Endothelial cell of umbilical vein (primary cell): ENCODE results near the gene ACTR2. TPM values are rescaled to one million over a fixed set of nuclear protein-coding genes. Genes with fewer than 3 reads are reported as not detected.

Source experiments
- BruUV-seq: library from RNA; stranded (reverse); fragments of 400-500 nt; replicated peaks from 2 replicates; lab custom pipeline; 2021; lab: Mats Ljungman, UMichigan
- CTCF ChIA-PET: fragments of 300-600, 350-600 bp; sonication (Branson Sonifier 250); formaldehyde crosslinking; loops from one replicate; lab custom pipeline; 2021; ENCODE audit warnings: antibody characterized with exemption, inconsistent platforms; lab: Charles Lee
- POLR2A ChIA-PET: fragments of 300-600, 350-600 bp; sonication (Branson Sonifier 250); formaldehyde crosslinking; loops from one replicate; lab custom pipeline; 2021; ENCODE audit warnings: antibody characterized with exemption, inconsistent platforms; lab: Charles Lee
- DNase-seq: peaks from one replicate; pipeline ENCODE4 v3.0.0-alpha.2; 2011; ENCODE audit warnings: low read depth, low spot score
- FAIRE-seq: peaks from 2 replicates; lab custom pipeline; 2011; peaks lifted over from hg19 to GRCh38; lab: Jason Lieb, UNC
- H2AFZ ChIP-seq: 2 replicates; pipeline ENCODE4 v1.6.0; 2012; ENCODE audit warnings: low read depth, low read length, control low read depth, inconsistent platforms
- H3K27ac ChIP-seq: 2 replicates; pipeline ENCODE4 v1.5.1; 2011; ENCODE audit warnings: low read depth, mild to moderate bottlenecking, control low read depth, low read length, moderate library complexity; ENCODE audit not compliant: insufficient read depth
- H3K27me3 ChIP-seq, 2 experiments: 2 replicates each; pipeline versions ENCODE4 v1.6.0 to v1.6.1; 2011; ENCODE audit warnings: low read length in 2 of 2, mixed read lengths in 1 of 2; ENCODE audit not compliant: control insufficient read depth in 2 of 2, insufficient read depth in 2 of 2
- H3K36me3 ChIP-seq, 2 experiments: 2 replicates in 1 of 2; 3 replicates in 1 of 2; pipeline ENCODE4 v1.5.1; 2011; ENCODE audit warnings: low read length in 2 of 2, mild to moderate bottlenecking in 1 of 2, moderate library complexity in 1 of 2; ENCODE audit not compliant: control insufficient read depth in 2 of 2, insufficient read depth in 2 of 2; ENCODE audit errors: extremely low read depth in 1 of 2
- H3K4me1 ChIP-seq: 3 replicates; pipeline ENCODE4 v1.5.1; 2011; ENCODE audit warnings: mild to moderate bottlenecking, low read length; ENCODE audit not compliant: control insufficient read depth, insufficient read depth; ENCODE audit errors: extremely low read depth
- H3K4me2 ChIP-seq: 2 replicates; pipeline ENCODE4 v1.6.1; 2011; ENCODE audit warnings: low read length, control low read depth, mixed read lengths; ENCODE audit not compliant: insufficient read depth
- H3K4me3 ChIP-seq, 3 experiments: fragments of 200-600 bp in 1 of 3; sonication (generic), shearing (Covaris generic) in 1 of 3; replicated peaks in 1 of 3; 2 replicates each; pipeline ENCODE4 v1.5.1; 2011 to 2016; ENCODE audit warnings: control low read depth in 3 of 3, low read length in 3 of 3, mild to moderate bottlenecking in 2 of 3, inconsistent platforms in 1 of 3, low read depth in 1 of 3, moderate library complexity in 1 of 3; ENCODE audit not compliant: insufficient read depth in 1 of 3
- H3K79me2 ChIP-seq: 2 replicates; pipeline ENCODE4 v1.6.0; 2012; ENCODE audit warnings: low read length, inconsistent platforms; ENCODE audit not compliant: control insufficient read depth, insufficient read depth
- H3K9ac ChIP-seq: replicated peaks from 2 replicates; pipeline ENCODE3; 2011; ENCODE audit warnings: low read length, control low read depth; ENCODE audit not compliant: insufficient read depth; ENCODE audit errors: extremely low read depth
- H3K9me1 ChIP-seq: replicated peaks from 3 replicates; pipeline ENCODE4 v1.6.0; 2011; ENCODE audit warnings: mild to moderate bottlenecking, low read length; ENCODE audit not compliant: control insufficient read depth, insufficient read depth; ENCODE audit errors: extremely low read depth
- H3K9me3 ChIP-seq: replicated peaks from 2 replicates; pipeline ENCODE4 v1.5.1; 2012; ENCODE audit warnings: low read length, inconsistent platforms; ENCODE audit not compliant: control insufficient read depth, insufficient read depth
- H4K20me1 ChIP-seq: replicated peaks from 2 replicates; pipeline ENCODE3; 2011; ENCODE audit warnings: mild to moderate bottlenecking, low read length; ENCODE audit not compliant: control insufficient read depth, insufficient read depth; ENCODE audit errors: extremely low read depth
- EZH2 ChIP-seq: IDR thresholded peaks from 2 replicates; pipeline ENCODE4 v1.6.1; 2012; ENCODE audit warnings: borderline replicate concordance, low read depth, mild to moderate bottlenecking, moderate library complexity, low read length, inconsistent platforms; ENCODE audit not compliant: severe bottlenecking
- FOS ChIP-seq: IDR thresholded peaks from 2 replicates; pipeline ENCODE4 v1.6.1; 2011; ENCODE audit warnings: mild to moderate bottlenecking, low read length, moderate library complexity, borderline replicate concordance; ENCODE audit not compliant: insufficient read depth
- GATA2 ChIP-seq: IDR thresholded peaks from 2 replicates; pipeline ENCODE4 v1.7.0; 2011; ENCODE audit warnings: low read depth, mild to moderate bottlenecking, moderate library complexity, mixed read lengths, low read length; ENCODE audit not compliant: insufficient read length, insufficient read depth
- MAX ChIP-seq: IDR thresholded peaks from 2 replicates; pipeline ENCODE4 v1.6.1; 2011; ENCODE audit not compliant: insufficient read depth, insufficient read length
- dilution Hi-C: fragments of 300-500 bp; cut with MboI; formaldehyde crosslinking; loops from one replicate; pipeline ENCODE4 v1.15.0; 2019; ENCODE audit warnings: low sequenced_read_pairs; ENCODE audit not compliant: extremely low pct_ligation_motif_present
- intact Hi-C: fragments of 100-400 bp; cut with micrococcal nuclease; formaldehyde crosslinking; loops from one replicate; pipeline ENCODE4 v1.10.0; 2022
- polyA plus RNA-seq, 4 experiments: library from polyadenylated mRNA; depleted of rRNA in 3 of 4; stranded (reverse) in 3 of 4; unstranded in 1 of 4; fragments of >200 nt; gene quantifications; 2 replicates each; pipeline versions ENCODE4 v1.2.1 to v1.2.3, GENCODE V29; 2011 to 2012; ENCODE audit warnings: missing spikeins in 1 of 4
- total RNA-seq: library from RNA; stranded (reverse); gene quantifications from 2 replicates; pipeline ENCODE4 v1.2.3, GENCODE V29; 2021
- TF ChIP-seq, protein P1 (sequence below), 2 donors: IDR thresholded peaks; 1 replicate in 1 of 2; 2 replicates in 1 of 2; pipeline ENCODE4 v1.5.1; 2011; ENCODE audit warnings: low read length in 2 of 2, mild to moderate bottlenecking in 2 of 2, moderate library complexity in 2 of 2, control low read depth in 1 of 2, inconsistent platforms in 1 of 2, low read depth in 1 of 2; ENCODE audit not compliant: insufficient read depth in 1 of 2; ENCODE audit errors: extremely low read depth in 1 of 2

ACTR2 gene
- total and polyA plus RNA-seq, 2 donors (not counting 3 experiments of a cell fraction or from before 2014, with no cell fraction given), result 48.7 to 287 TPM

- Histone ChIP-seq H3K9me1 (no peaks in the 10 kb centered on the region), H3K4me2 (peak overlapping the region; percentile 47), H3K4me1 (peaks cover 27% of the 10 kb centered on the region), H3K36me3 (peaks cover 0 to 2% of the 10 kb centered on the region in 2 experiments), H3K27ac (no peak overlapping the region), H3K79me2 (peaks cover 98% of the 10 kb centered on the region), H3K27me3 (no peaks in the 10 kb centered on the region), H3K9ac (no peak overlapping the region), H3K9me3 (no peaks in the 10 kb centered on the region), H3K4me3 (no peak overlapping the region), H2AFZ (no peak overlapping the region), H4K20me1 (peaks cover 12% of the 10 kb centered on the region)
- dilution Hi-C loops, result no loop called here
- POLR2A ChIA-PET, result no interaction called here
- no peak for FAIRE-seq
- BruUV-seq, result no TSS peak
- DNase-seq, result peak; percentile 19
- intact Hi-C loops, result no loop called here
- CTCF ChIA-PET, result interaction anchor here (1.2 kb wide), 1 partner anchor 315 kb away, joined by 3 read pairs; no protein-coding TSS in a partner anchor
- no peak for TF ChIP-seq MAX
- TF ChIP-seq, protein P1, sequence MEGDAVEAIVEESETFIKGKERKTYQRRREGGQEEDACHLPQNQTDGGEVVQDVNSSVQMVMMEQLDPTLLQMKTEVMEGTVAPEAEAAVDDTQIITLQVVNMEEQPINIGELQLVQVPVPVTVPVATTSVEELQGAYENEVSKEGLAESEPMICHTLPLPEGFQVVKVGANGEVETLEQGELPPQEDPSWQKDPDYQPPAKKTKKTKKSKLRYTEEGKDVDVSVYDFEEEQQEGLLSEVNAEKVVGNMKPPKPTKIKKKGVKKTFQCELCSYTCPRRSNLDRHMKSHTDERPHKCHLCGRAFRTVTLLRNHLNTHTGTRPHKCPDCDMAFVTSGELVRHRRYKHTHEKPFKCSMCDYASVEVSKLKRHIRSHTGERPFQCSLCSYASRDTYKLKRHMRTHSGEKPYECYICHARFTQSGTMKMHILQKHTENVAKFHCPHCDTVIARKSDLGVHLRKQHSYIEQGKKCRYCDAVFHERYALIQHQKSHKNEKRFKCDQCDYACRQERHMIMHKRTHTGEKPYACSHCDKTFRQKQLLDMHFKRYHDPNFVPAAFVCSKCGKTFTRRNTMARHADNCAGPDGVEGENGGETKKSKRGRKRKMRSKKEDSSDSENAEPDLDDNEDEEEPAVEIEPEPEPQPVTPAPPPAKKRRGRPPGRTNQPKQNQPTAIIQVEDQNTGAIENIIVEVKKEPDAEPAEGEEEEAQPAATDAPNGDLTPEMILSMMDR (IDR thresholded peaks at IDR 0.05; ENCODE audit: extremely low read depth in 1 of 2, insufficient read depth in 1 of 2, low read depth in 1 of 2, low read length in 2 of 2), result no peak
- TF ChIP-seq GATA2, result no peak
- TF ChIP-seq EZH2, result no peak
- TF ChIP-seq FOS, result peak; percentile 63
Observed at GRCh38 chr2:65232636-65233035, 5.0 kb downstream of the ACTR2 start.
